AG04449 (cell line): ENCODE data around the gene STARD3NL.
"Not testable (repeated sequence)": the region's sequence is repeated elsewhere in the genome, so short reads cannot be mapped to it uniquely, and the experiment has no call there.

Experiments used
- CTCF ChIA-PET: fragments of 350-600 bp; formaldehyde crosslinking; extraction: SDS; loops from one replicate; lab custom pipeline; 2021; ENCODE audit warnings: antibody characterized with exemption; lab: Yijun Ruan, JAX
- POLR2A ChIA-PET: fragments of 400-600, 350-600 bp; formaldehyde crosslinking; extraction: SDS; loops from one replicate; lab custom pipeline; 2020; ENCODE audit warnings: antibody characterized with exemption, inconsistent platforms; lab: Yijun Ruan, JAX
- DNase-seq: peaks from one replicate; pipeline ENCODE4 v3.0.0-alpha.2; 2010; ENCODE audit warnings: low read depth, low spot score
- H3K4me3 ChIP-seq: 2 replicates; pipeline ENCODE4 v1.5.1; 2011; ENCODE audit warnings: low read depth, mild to moderate bottlenecking, control low read depth, low read length
- CTCF ChIP-seq: IDR thresholded peaks from one replicate; pipeline ENCODE4 v1.5.1; 2011; ENCODE audit warnings: mild to moderate bottlenecking, moderate library complexity, low read length, control low read depth, inconsistent platforms; ENCODE audit not compliant: insufficient read depth; ENCODE audit errors: missing control alignments

The STARD3NL gene

GRCh38 chr7:38162036-38162435 is 16.0 kb upstream of the STARD3NL start:
- ChIA-PET POLR2A (no interaction called here), CTCF (interaction anchor here (1.1 kb wide), 1 partner anchor 16 kb away, joined by 3 read pairs; the partner anchor contains the start of gene STARD3NL)
- no peak for DNase-seq
- no peak for TF ChIP-seq CTCF
- H3K4me3 ChIP-seq: no peak overlapping the region

GRCh38 chr7:38163671-38164070 is 14.4 kb upstream of the STARD3NL start:
- no peak for DNase-seq
- ChIA-PET CTCF (no interaction called here), POLR2A (no interaction called here)
- TF ChIP-seq CTCF: no peak
- no peak overlapping the region for H3K4me3 ChIP-seq

- no peak for DNase-seq
- ChIA-PET CTCF (interaction anchor here (2.1 kb wide), 1 partner anchor 62 kb away, joined by 4 read pairs; no protein-coding TSS in a partner anchor), POLR2A (no interaction called here)
- no peak overlapping the region for H3K4me3 ChIP-seq
- no peak for TF ChIP-seq CTCF
Observed at GRCh38 chr7:38168890-38169570, 9.0 kb upstream of the STARD3NL start.

GRCh38 chr7:38169847-38170246 is 8.2 kb upstream of the STARD3NL start:
- CTCF ChIA-PET: interaction anchor here (1.2 to 2.1 kb wide), 3 partner anchors 46 to 268 kb away, joined by 3 to 8 read pairs (median 4); no protein-coding TSS in a partner anchor
- H3K4me3 ChIP-seq: no peak overlapping the region
- peak; percentile 74 for DNase-seq
- POLR2A ChIA-PET: interaction anchor here (0.5 kb wide), 1 partner anchor 214 kb away, joined by 3 read pairs; no protein-coding TSS in a partner anchor
- no peak for TF ChIP-seq CTCF

GRCh38 chr7:38171623-38172391 is 6.2 kb upstream of the STARD3NL start:
- TF ChIP-seq CTCF: no peak
- ChIA-PET POLR2A (no interaction called here), CTCF (interaction anchor here (0.8 to 2.4 kb wide), 2 partner anchors 44 to 62 kb away, joined by 3 to 7 read pairs; no protein-coding TSS in a partner anchor)
- no peak for DNase-seq
- H3K4me3 ChIP-seq: no peak overlapping the region

GRCh38 chr7:38175547-38175946 is 2.5 kb upstream of the STARD3NL start:
- POLR2A ChIA-PET, CTCF ChIA-PET, DNase-seq, H3K4me3 ChIP-seq: not testable (repeated sequence)
